HepG2 (cell line): Measurements from ENCODE around the gene MIDN. TPM values are rescaled to one million over a fixed set of nuclear protein-coding genes. Genes with fewer than 3 reads are reported as not detected.

Source experiments
- ATRX ChIP-seq: sonication (generic); formaldehyde crosslinking; IDR thresholded peaks from 2 replicates; pipeline ENCODE4 v1.4.0; 2020; ENCODE audit warnings: missing genetic modification reagents, borderline replicate concordance
- CBX2 ChIP-seq, 2 experiments: fragments of 200-600 bp in 1 of 2; sonication (generic); formaldehyde crosslinking in 1 of 2; IDR thresholded peaks; 2 replicates each; pipeline versions ENCODE4 v1.7.0 to v1.8.1; 2018 to 2022; ENCODE audit warnings: low read depth in 2 of 2, low read length in 1 of 2, mild to moderate bottlenecking in 1 of 2, missing genetic modification reagents in 1 of 2
- CBX5 ChIP-seq: sonication (generic); formaldehyde crosslinking; IDR thresholded peaks from 2 replicates; pipeline ENCODE4 v1.4.0; 2020; ENCODE audit warnings: missing genetic modification reagents, borderline replicate concordance
- CHD2 ChIP-seq: IDR thresholded peaks from 2 replicates; pipeline ENCODE4 v1.6.1; 2011; ENCODE audit warnings: low read depth, low read length, improper control_type of control experiment
- DZIP1 ChIP-seq: sonication (generic); formaldehyde crosslinking; IDR thresholded peaks from 2 replicates; pipeline ENCODE4 v1.5.0; 2020; ENCODE audit warnings: mild to moderate bottlenecking, missing genetic modification reagents
- ELF1 ChIP-seq: sonication (generic); formaldehyde crosslinking; IDR thresholded peaks from 2 replicates; pipeline ENCODE4 v1.4.0; 2020; ENCODE audit warnings: missing genetic modification reagents
- MED8 ChIP-seq: sonication (generic); formaldehyde crosslinking; IDR thresholded peaks from 2 replicates; pipeline ENCODE4 v1.8.1; 2023; ENCODE audit warnings: mild to moderate bottlenecking, missing genetic modification reagents; ENCODE audit not compliant: insufficient replicate concordance
- PTBP1 ChIP-seq: fragments of 200-400 bp; formaldehyde crosslinking; IDR thresholded peaks from 2 replicates; pipeline ENCODE4 v1.6.1; 2018; ENCODE audit warnings: low read length, low read depth; ENCODE audit not compliant: poor library complexity, severe bottlenecking
- RBM39 ChIP-seq: fragments of 200-400 bp; formaldehyde crosslinking; IDR thresholded peaks from one replicate; pipeline ENCODE4 v1.6.1; 2018; ENCODE audit warnings: antibody characterized with exemption, mild to moderate bottlenecking, low read depth, low read length; ENCODE audit not compliant: poor library complexity, severe bottlenecking
- RFXANK ChIP-seq: IDR thresholded peaks from 2 replicates; pipeline ENCODE4 v1.6.1; 2016
- SMARCC2 ChIP-seq: fragments of 450-650 bp; IDR thresholded peaks from 2 replicates; pipeline ENCODE4 v1.6.1; 2017; ENCODE audit warnings: antibody characterized with exemption, mild to moderate bottlenecking
- SNAPC5 ChIP-seq: sonication (generic); formaldehyde crosslinking; IDR thresholded peaks from 2 replicates; pipeline ENCODE4 v1.8.1; 2023; ENCODE audit warnings: mild to moderate bottlenecking, missing genetic modification reagents, borderline replicate concordance
- ZFP41 ChIP-seq: sonication (generic); formaldehyde crosslinking; IDR thresholded peaks from 2 replicates; pipeline ENCODE4 v1.4.0; 2020; ENCODE audit warnings: mild to moderate bottlenecking, missing genetic modification reagents, borderline replicate concordance
- ZNF101 ChIP-seq: sonication (generic); formaldehyde crosslinking; IDR thresholded peaks from 2 replicates; pipeline ENCODE4 v1.4.0; 2020; ENCODE audit warnings: mild to moderate bottlenecking, low read depth, missing genetic modification reagents, borderline replicate concordance
- ZNF143 ChIP-seq: sonication (generic); formaldehyde crosslinking; IDR thresholded peaks from 2 replicates; pipeline ENCODE4 v1.4.0; 2020; ENCODE audit warnings: missing genetic modification reagents
- ZNF441 ChIP-seq: sonication (generic); formaldehyde crosslinking; IDR thresholded peaks from 2 replicates; pipeline ENCODE4 v1.7.0; 2021; ENCODE audit warnings: missing genetic modification reagents, borderline replicate concordance
- ZNF558 ChIP-seq: sonication (generic); formaldehyde crosslinking; IDR thresholded peaks from 2 replicates; pipeline ENCODE4 v1.9.0; 2022; ENCODE audit warnings: mild to moderate bottlenecking, missing genetic modification reagents, borderline replicate concordance
- polyA plus RNA-seq, 8 experiments: library from polyadenylated mRNA; depleted of rRNA in 3 of 8; stranded (reverse) in 7 of 8; unstranded in 1 of 8; fragments of >200 nt; fragmentation: Illumina TruSeq in 4 of 8; extraction: Trizol in 4 of 8; gene quantifications; 2 replicates each; pipeline versions ENCODE4 v1.2.1 to v1.2.3, GENCODE V29; 2011 to 2016; ENCODE audit warnings: low read depth in 4 of 8, missing spikeins in 1 of 8, mixed read lengths in 1 of 8; ENCODE audit not compliant: insufficient read depth in 1 of 8
- total RNA-seq, 5 experiments: library from RNA; depleted of rRNA; stranded (reverse); fragments of >200 nt; fragmentation: Illumina TruSeq; extraction: Trizol; gene quantifications; 2 replicates each; pipeline ENCODE4 v1.2.3, GENCODE V29; 2016; ENCODE audit warnings: low read depth in 1 of 5
- TF ChIP-seq, protein P1 (sequence below): sonication (generic); formaldehyde crosslinking; conservative IDR thresholded peaks from 2 replicates; pipeline ENCODE4 v1.5.0; 2020; ENCODE audit warnings: missing genetic modification reagents
- TF ChIP-seq, protein P2 (sequence below): IDR thresholded peaks from 2 replicates; pipeline ENCODE4 v1.6.1; 2016; ENCODE audit warnings: low read depth, missing genetic modification reagents, missing compliant biosample characterization

MIDN gene
- total and polyA plus RNA-seq, 2 of the 13 experiments (the other 11 are each of a cell fraction or from before 2014, with no cell fraction given) = 8.4 to 18.0 TPM

DNA sequence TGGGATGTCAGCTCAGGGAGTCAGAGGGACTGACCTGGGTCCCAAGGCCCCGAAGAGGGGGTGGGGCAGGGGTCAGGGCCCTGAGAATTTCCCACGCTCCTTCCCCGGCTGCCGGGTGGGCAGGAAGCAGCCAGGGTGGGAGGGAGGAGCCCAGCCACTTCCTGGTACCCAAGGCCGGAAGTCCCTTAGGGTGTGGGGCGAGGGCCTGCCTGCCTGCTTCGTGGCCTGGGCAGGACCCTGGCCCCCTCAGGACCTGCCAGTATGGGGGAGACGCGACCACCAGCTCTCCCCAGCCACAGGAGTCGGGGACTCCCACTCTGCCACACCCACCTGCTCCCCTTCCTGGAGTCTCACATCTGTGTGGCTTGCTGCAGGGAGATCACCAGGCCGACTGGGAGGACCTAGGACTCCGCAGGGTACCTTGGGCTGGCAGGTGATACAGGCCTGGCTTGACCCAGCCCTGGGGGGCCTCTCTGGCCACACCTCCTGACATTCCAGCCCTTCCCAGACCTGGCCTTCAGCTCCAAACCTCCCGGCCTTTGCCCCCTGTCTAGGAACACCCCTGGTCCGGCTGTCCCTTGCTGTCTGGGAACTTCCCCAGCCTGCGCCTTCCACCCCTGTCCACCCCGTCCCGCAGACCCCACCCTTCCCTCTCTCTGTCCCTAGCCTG lies 11.0 kb downstream of the MIDN start (continued):
- TF ChIP-seq CHD2 (peak; percentile 67; the same call in 1 of the 2 replicates), DZIP1 (CRISPR knock-in tag) (peak; percentile 45), ZFP41 (CRISPR knock-in tag) (no peak; the same call in 1 of the 2 replicates), ZNF101 (CRISPR knock-in tag) (no peak), MED8 (CRISPR knock-in tag) (no peak), ATRX (CRISPR knock-in tag) (no peak), CBX2 (IDR thresholded peaks at IDR 0.05; ENCODE audit: low read depth, low read length) (no peak), CBX2 (CRISPR knock-in tag; IDR thresholded peaks at IDR 0.05; ENCODE audit: low read depth) (no peak), ZNF143 (CRISPR knock-in tag) (peak; percentile 14; the same call in 1 of the 2 replicates), PTBP1 (no peak), SMARCC2 (no peak), CBX5 (peak; percentile 50; the same call in 1 of the 2 replicates), RFXANK (no peak), SNAPC5 (no peak), ZNF558 (CRISPR knock-in tag) (peak; percentile 78; the same call in 1 of the 2 replicates), ZNF441 (CRISPR knock-in tag) (peak; percentile 53; the same call in 1 of the 2 replicates), ELF1 (CRISPR knock-in tag) (peak; percentile 97), RBM39 (peak; percentile 86)
- TF ChIP-seq, protein P1, sequence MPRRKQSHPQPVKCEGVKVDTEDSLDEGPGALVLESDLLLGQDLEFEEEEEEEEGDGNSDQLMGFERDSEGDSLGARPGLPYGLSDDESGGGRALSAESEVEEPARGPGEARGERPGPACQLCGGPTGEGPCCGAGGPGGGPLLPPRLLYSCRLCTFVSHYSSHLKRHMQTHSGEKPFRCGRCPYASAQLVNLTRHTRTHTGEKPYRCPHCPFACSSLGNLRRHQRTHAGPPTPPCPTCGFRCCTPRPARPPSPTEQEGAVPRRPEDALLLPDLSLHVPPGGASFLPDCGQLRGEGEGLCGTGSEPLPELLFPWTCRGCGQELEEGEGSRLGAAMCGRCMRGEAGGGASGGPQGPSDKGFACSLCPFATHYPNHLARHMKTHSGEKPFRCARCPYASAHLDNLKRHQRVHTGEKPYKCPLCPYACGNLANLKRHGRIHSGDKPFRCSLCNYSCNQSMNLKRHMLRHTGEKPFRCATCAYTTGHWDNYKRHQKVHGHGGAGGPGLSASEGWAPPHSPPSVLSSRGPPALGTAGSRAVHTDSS (CRISPR knock-in tag) = no peak
- TF ChIP-seq, protein P2, sequence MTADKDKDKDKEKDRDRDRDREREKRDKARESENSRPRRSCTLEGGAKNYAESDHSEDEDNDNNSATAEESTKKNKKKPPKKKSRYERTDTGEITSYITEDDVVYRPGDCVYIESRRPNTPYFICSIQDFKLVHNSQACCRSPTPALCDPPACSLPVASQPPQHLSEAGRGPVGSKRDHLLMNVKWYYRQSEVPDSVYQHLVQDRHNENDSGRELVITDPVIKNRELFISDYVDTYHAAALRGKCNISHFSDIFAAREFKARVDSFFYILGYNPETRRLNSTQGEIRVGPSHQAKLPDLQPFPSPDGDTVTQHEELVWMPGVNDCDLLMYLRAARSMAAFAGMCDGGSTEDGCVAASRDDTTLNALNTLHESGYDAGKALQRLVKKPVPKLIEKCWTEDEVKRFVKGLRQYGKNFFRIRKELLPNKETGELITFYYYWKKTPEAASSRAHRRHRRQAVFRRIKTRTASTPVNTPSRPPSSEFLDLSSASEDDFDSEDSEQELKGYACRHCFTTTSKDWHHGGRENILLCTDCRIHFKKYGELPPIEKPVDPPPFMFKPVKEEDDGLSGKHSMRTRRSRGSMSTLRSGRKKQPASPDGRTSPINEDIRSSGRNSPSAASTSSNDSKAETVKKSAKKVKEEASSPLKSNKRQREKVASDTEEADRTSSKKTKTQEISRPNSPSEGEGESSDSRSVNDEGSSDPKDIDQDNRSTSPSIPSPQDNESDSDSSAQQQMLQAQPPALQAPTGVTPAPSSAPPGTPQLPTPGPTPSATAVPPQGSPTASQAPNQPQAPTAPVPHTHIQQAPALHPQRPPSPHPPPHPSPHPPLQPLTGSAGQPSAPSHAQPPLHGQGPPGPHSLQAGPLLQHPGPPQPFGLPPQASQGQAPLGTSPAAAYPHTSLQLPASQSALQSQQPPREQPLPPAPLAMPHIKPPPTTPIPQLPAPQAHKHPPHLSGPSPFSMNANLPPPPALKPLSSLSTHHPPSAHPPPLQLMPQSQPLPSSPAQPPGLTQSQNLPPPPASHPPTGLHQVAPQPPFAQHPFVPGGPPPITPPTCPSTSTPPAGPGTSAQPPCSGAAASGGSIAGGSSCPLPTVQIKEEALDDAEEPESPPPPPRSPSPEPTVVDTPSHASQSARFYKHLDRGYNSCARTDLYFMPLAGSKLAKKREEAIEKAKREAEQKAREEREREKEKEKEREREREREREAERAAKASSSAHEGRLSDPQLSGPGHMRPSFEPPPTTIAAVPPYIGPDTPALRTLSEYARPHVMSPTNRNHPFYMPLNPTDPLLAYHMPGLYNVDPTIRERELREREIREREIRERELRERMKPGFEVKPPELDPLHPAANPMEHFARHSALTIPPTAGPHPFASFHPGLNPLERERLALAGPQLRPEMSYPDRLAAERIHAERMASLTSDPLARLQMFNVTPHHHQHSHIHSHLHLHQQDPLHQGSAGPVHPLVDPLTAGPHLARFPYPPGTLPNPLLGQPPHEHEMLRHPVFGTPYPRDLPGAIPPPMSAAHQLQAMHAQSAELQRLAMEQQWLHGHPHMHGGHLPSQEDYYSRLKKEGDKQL = peak; percentile 40; the same call in 1 of the 2 replicates
